Osteocyte (in vitro differentiated cells): ENCODE results near the gene TMEM126A. TPM values are rescaled to one million over a fixed set of nuclear protein-coding genes. Genes with fewer than 3 reads are reported as not detected.

Experiments
- DNase-seq: peaks from one replicate; pipeline ENCODE4 v3.0.0; 2021; ENCODE audit warnings: mixed read lengths; ENCODE audit not compliant: unreplicated experiment; ENCODE audit errors: extremely low spot score
- H3K27ac Mint-ChIP-seq: one replicate; pipeline ENCODE4 v1.8.0; 2021; ENCODE audit warnings: mild to moderate bottlenecking, mixed read lengths; ENCODE audit not compliant: unreplicated experiment
- H3K27me3 Mint-ChIP-seq: one replicate; pipeline ENCODE4 v1.8.0; 2021; ENCODE audit warnings: mixed read lengths; ENCODE audit not compliant: unreplicated experiment
- H3K36me3 Mint-ChIP-seq: one replicate; pipeline ENCODE4 v1.8.0; 2021; ENCODE audit warnings: mixed read lengths; ENCODE audit not compliant: unreplicated experiment
- H3K4me1 Mint-ChIP-seq: one replicate; pipeline ENCODE4 v1.8.0; 2021; ENCODE audit warnings: mixed read lengths; ENCODE audit not compliant: unreplicated experiment
- H3K4me3 Mint-ChIP-seq: one replicate; pipeline ENCODE4 v1.8.0; 2021; ENCODE audit warnings: mild to moderate bottlenecking, moderate library complexity, mixed read lengths; ENCODE audit not compliant: unreplicated experiment
- H3K9me3 Mint-ChIP-seq: one replicate; pipeline ENCODE4 v1.8.0; 2021; ENCODE audit warnings: mixed read lengths; ENCODE audit not compliant: unreplicated experiment
- CTCF ChIP-seq: fragments of 200-600 bp; sonication (generic); IDR thresholded peaks from 2 replicates; pipeline ENCODE4 v1.5.0; 2021; ENCODE audit warnings: antibody characterized with exemption, mild to moderate bottlenecking, moderate library complexity
- total RNA-seq: library from RNA; stranded (reverse); gene quantifications from 2 replicates; pipeline ENCODE4 v1.2.1, GENCODE V29; 2021

Gene TMEM126A
- total RNA-seq, 1 donor from 2014 or later, result 28.9 TPM

- Mint-ChIP-seq H3K9me3 (peaks cover 5% of the 10 kb centered on the region), H3K27me3 (no peaks in the 10 kb centered on the region), H3K36me3 (peaks cover 4% of the 10 kb centered on the region), H3K27ac (no peak overlapping the region), H3K4me1 (no peaks in the 10 kb centered on the region), H3K4me3 (no peak overlapping the region)
- DNase-seq, result no peak
- TF ChIP-seq CTCF, result no peak
Observed at GRCh38 chr11:85699957-85700741, 52.4 kb downstream of the TMEM126A start.

- Mint-ChIP-seq H3K4me1 (no peaks in the 10 kb centered on the region), H3K9me3 (peaks cover 5% of the 10 kb centered on the region), H3K36me3 (peaks cover 4% of the 10 kb centered on the region), H3K4me3 (no peak overlapping the region), H3K27ac (no peak overlapping the region), H3K27me3 (no peaks in the 10 kb centered on the region)
- no peak for TF ChIP-seq CTCF
- no peak for DNase-seq
Observed at GRCh38 chr11:85704967-85705366, 57.2 kb downstream of the TMEM126A start.

- Mint-ChIP-seq H3K27me3 (no peaks in the 10 kb centered on the region), H3K4me3 (no peak overlapping the region), H3K36me3 (peaks cover 4% of the 10 kb centered on the region), H3K9me3 (peaks cover 5% of the 10 kb centered on the region), H3K27ac (no peak overlapping the region), H3K4me1 (no peaks in the 10 kb centered on the region)
- no peak for DNase-seq
- no peak for TF ChIP-seq CTCF
Observed at GRCh38 chr11:85705800-85706199, 58.0 kb downstream of the TMEM126A start.

Other genes with a start within 250 kb of the TMEM126A start
- 1.2 and 2.1 TPM in 2 replicates for gene DLG2, start 20.6 kb upstream of the TMEM126A start, total RNA-seq
- gene TMEM126B, start 19.4 kb upstream of the TMEM126A start, total RNA-seq, result 44.3 and 49.0 TPM in 2 replicates
- gene CREBZF, start 17.2 kb downstream of the TMEM126A start, total RNA-seq, result 38.0 and 44.7 TPM in 2 replicates
- not detected in 2 replicates for gene CCDC89, start 38.2 kb downstream of the TMEM126A start, total RNA-seq
- gene SYTL2, start 163.2 kb downstream of the TMEM126A start, total RNA-seq, result 4.0 and 5.1 TPM in 2 replicates
- not detected in 2 replicates for gene CCDC83, start 207.4 kb downstream of the TMEM126A start, total RNA-seq